ENCODE results near the gene NCAM1.

- no peak for TF ChIP-seq CTCF (IDR thresholded peaks at IDR 0.05; ENCODE audit: borderline replicate concordance, extremely low read depth, low read length, poor library complexity, severe bottlenecking)
- TF ChIP-seq EZH2 (IDR thresholded peaks at IDR 0.05; ENCODE audit: borderline replicate concordance, low read depth, low read length, severe bottlenecking), result no peak
These were observed 231.1 kb downstream of the NCAM1 start for GRCh38 chr11:113192121-113192925.
